ENCODE results near the gene GAREM1.

DNA sequence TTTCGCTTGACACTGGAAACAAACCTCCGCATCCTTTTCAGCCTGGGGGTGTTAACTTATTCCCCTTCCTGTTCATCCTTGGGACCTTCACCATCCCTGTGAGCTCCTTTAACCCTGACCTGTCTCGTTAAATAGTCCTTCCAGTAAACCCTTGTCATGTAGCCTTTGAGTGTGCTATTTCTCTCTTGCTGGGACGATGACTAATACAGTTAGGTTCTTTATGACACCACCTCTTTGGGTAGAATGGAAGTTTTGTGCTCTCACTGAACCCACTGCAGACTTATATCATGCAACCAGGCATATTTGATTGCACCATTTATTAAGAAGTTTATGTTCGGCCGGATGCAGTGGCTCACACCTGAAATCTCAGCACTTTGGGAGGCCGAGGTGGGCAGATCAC lies 40.5 kb upstream of the GAREM1 start:
- TF ChIP-seq, protein P1, sequence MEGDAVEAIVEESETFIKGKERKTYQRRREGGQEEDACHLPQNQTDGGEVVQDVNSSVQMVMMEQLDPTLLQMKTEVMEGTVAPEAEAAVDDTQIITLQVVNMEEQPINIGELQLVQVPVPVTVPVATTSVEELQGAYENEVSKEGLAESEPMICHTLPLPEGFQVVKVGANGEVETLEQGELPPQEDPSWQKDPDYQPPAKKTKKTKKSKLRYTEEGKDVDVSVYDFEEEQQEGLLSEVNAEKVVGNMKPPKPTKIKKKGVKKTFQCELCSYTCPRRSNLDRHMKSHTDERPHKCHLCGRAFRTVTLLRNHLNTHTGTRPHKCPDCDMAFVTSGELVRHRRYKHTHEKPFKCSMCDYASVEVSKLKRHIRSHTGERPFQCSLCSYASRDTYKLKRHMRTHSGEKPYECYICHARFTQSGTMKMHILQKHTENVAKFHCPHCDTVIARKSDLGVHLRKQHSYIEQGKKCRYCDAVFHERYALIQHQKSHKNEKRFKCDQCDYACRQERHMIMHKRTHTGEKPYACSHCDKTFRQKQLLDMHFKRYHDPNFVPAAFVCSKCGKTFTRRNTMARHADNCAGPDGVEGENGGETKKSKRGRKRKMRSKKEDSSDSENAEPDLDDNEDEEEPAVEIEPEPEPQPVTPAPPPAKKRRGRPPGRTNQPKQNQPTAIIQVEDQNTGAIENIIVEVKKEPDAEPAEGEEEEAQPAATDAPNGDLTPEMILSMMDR (IDR thresholded peaks at IDR 0.05; ENCODE audit: low read length) = no peak
- no peak for TF ChIP-seq EZH2 (IDR thresholded peaks at IDR 0.05; ENCODE audit: borderline replicate concordance, low read length)
